Measurements from ENCODE around the gene C2CD3.
A peak's percentile ranks its signal among the peaks of the same experiment; 100 is the strongest.

The C2CD3 gene

DNA sequence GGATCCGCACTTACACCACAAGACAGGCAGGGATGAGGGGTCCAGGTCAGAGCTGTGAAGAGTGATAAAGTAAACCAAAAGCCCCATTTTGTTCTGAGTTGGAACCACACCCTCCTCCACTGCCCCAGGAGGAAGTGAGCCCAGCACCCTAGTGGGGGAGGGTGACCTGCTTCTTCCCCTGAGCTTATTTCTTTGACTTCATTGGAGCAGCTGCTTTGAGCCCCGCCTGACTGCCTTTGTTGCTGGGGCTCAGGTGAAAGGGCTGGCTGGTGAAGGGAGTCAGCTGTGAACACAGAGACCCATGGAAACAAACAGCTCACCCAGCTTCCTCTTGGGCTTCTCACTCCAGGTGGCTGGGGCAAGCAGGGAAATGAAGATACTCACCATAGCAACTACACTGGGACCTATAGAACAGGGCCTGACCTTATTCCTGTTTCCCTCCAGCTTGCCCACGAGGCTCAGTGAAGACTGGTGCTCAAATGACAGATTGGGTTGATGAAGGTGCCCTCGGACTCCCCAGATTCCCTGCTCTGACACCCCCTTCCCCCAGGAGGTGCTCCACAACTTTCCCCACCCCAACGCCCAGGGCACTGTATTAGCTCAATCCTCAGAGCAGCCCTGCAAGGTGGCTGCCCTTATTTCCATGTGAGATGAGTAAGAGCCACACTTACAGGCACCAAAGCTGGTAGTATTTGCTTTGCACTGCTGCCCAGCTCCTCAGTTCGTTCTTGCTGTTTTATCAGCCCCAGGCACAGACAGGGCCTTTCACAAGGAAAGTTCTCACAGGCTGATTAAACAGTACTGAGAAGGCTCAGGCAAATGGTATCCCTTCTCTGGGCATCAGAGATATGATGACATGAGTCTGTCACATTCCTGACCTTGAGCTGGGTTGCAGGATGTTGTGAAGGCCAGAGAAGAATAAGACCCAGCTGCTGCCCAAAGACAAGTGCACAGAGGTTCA is 190.5 kb downstream of the C2CD3 start:
- peak; percentile 91 for DNase-seq (ENCODE audit: low spot score)

DNA sequence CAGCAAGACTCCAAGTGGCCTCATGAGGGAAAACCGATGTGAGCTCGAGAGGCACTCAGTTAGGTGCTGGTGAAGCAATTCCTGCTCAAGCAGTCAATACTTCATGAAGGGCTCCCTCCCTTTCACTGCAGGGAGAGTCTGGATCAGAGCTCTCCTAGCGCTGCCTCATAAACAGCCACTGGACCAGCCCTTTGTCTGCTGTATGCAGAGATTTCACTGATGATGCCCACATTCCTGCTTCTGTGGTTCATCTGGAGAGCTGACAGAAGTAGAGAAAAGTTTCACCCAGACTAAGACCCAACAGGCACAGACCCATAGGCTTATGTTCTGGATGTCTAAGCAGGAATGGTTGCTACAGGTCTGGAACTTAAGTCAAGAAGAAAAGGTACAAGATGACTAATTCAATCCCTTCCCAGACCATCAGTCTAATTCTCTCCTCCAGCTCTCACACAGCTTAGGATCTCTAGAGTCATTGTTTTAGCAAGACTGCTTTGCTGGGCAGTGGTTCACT is 192.2 kb downstream of the C2CD3 start:
- DNase-seq (ENCODE audit: low spot score): no peak

DNA sequence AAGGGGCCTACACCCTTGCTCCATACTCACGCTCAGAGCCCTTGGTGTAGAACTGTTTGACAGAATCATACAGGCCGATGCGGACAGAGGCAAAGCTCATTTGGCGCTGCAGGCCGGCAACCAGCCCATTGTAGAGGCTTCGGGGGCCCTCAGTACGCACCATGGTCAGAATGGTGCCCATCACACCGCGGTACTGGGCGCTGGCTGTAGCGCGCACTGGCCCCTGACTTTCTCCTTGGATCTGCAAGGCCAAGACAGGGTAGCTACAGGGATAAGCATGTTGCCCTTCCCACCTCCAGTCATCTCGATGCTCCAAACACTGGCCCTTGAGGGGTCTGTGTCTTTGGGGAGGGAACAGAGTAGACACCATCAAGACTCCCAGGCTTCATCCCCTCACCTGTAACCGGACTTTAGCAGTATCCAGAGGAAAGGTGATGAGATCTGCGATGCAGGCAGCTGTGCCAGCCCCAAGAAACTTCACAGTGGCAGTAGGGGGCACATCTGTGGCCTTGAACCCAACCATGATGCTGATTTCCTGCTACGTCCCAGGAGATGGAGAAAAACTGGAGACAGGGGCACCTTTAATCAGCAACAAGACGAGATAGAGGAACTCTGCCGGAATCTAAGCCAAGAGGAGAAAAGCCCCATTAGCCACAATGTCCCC is 192.8 kb downstream of the C2CD3 start:
- DNase-seq (ENCODE audit: low spot score): no peak

DNA sequence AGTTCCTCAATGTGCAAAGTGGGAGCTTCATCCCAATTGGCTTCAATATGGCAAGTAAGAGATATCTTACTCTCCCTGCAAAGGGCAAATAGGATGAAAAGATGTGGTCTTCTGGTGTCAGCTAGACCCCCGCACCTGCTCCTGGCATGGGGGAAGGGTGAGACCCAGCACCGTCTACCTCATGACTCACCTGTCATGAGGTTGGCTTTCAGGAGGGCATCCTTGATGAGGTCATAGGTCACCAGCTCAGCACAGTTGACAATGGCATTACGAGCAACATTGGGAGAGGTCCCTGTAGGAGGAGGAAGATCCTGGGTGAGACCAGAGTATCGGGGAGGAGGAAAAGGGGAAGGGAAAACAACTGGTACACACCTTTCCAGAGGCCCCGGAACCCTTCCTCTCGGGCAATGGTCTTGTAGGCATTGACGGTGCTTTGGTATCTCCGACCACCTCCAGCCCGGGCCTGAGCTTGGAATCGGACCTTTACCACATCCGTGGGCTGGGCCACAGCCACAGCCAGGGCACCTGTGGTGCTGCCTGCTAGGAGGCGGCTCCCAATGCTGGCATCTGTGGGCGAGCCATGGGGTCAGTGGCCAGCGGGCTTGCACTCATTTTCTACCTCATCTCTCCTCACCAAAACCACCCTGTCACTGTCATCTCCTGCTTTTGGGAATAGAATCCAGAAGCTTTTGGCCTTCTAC is 194.2 kb downstream of the C2CD3 start:
- no peak for DNase-seq (ENCODE audit: low spot score)

DNA sequence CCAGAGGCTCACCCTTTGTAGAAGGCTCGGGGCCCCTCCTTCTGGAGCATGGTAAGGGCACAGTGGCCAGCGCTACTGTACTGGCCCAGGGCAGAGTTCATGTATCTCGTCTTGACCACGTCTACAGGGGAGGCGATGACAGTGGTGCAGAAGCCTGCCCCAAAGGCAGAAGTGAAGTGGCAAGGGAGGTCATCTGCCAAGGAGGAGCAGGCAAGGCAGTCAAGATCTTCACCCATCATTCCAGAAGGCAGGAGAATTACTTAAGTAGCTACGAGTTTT is 195.4 kb downstream of the C2CD3 start:
- no peak for DNase-seq (ENCODE audit: low spot score)

DNA sequence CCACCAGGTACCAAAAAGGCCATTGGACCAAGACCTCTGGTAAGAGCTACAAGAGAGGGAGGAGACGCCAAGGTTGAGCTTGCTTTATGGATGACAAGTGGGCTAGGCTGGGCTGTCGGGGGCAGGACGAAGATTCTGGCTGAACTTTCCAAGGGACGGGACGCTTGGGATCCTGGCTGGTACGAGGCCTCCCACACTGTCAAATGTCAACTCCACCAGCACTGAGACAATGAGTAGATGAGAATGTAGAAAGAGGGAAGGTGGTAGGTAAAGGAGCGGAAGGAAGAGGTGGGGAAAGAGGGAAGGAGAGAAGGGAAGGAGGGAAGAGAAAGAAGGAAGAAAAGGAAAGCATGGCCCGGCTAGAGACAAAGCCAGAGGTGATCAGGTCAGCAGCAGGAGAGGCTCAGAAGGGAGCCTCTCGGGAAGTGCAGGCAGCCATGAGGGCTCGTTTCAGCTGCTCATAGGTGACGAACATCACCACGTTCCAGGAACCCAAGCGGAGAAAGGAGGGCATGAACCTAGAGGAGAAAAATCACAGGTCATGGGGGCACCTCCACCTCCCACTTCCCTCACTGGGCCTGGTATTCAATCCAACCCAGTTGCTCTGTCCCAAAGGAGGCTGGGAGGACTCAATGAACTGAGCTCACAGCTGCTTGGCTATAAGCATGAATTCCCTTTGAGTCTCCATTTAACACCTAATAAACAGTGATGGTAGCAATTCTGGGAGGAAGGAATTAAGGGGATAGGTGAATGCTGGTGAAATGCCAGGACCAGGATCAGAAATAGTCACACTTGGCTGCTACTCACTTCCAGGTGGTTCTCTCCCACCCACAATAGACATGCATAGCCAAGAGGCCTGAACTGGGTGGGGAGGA is 196.0 kb downstream of the C2CD3 start:
- no peak for DNase-seq (ENCODE audit: low spot score)

DNA sequence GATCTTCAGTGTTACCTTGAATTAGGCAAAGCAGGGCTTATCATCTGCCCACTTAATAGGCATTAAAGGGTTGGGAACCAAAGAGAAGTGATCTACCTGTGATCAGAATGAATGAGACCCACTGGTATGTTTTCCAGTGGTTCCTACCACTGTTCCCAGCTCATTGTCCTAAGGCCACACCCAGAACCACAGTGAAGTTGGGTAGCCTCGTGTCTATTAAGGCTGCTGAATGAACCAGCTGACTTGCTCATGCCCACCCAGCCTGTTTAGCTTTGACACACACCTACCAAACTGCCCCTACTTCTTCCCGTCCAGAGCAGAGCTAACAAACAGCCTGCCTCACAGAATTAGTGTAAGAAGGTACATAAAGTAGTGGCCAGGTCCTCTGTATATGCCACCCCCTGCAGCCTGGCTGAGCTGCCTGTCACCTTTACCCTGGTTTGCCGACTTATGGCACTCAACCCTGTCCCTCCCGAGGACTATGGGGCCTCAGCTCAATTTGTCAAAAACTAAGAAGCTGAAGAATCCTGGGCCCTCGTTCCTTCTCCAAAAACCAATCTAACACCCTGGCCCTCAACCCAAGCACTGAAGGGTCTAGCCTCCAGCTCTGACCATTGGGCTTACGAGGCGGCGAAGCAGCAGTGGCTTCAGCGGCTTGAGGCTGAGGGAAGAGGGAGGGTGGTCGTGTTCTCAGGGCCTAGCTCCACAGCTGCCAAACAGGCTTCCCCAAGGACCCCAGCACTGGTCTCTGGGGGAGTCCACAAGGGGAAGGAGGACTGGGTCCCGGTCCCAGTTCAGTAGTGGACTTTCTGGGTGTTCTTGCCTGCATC is 198.0 kb downstream of the C2CD3 start:
- no peak for DNase-seq (ENCODE audit: low spot score)

DNA sequence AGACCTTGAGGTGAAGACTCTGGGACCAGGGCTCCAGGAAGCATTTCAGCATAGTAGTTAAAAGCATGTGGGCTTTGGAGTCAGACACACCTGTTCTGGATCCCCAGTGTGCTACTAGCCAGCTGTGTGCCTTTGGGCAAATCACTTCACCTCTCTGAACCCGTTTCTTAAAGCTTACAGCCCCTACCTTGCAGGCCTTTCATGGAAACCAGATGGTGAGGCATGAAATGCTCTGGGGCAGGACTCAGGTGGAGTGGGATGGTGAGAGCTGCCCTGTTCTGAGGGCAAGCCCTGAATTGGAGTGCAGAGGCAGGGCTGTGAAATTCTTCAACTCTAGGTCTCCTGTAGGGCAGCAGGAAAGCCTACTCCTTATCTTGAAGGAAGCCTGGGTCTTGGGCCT is 198.6 kb downstream of the C2CD3 start:
- DNase-seq (ENCODE audit: low spot score): no peak

DNA sequence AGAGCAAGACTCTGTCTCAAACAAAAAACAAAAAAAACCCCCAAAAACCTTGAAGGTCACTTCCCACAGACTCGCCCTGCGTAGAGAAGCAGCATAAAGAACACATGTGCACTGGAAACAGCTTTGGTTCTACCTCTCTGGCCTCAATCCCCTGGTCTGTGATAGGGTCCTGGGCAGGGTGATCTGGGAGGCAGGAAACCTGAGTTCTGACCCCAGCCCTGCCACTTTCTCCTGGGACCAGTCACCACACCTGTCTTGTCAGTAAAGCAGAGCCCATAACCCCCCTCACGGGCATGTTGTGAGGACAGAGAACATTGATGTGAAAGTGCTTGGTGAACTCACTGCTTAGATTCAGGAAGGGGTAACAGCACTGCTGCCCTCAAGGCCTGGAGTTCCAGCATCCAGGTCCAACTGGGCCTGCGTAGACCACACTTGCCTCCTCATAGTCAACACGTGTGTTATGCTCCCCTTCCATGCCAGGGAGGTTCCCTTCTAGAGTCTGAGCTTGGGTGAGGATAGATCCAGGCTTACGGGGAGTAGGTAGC is 199.6 kb downstream of the C2CD3 start:
- peak; percentile 40 for DNase-seq (ENCODE audit: low spot score)

DNA sequence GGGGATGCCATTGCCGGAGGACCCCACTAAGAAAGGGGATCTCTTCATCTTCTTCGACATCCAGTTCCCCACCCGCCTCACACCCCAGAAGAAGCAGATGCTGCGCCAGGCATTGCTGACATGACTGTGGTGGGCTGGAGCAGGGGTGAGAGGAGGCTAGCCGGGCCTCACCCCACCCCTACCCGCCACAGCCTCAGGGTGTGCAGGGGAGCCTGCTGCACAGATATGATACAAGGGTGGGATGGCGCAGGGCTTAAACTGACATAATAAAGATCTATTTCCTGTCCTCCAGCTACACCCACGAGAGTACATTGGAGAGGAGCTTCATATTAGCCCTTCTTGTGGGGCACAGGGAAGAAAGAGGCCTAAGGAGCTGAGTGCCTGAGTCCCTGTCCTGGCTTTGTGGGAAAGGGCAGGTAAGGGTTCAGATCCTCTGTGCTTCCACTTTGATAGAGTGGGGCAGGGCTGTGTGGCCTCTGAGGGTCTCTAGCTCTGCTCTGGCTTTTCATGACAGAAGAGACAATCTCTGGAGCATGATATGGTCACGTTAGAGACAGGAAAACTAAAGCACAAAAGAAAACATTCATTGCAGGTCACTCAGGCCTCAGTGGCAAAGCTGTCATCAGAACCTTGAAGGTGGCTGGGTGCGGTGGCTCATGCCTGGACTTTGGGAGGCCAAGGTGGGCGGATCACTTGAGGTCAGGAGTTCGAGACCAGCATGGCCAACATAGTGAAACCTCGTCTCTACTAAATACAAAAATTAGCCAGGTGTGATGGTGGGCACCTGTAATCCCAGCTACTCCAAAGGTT is 200.6 kb downstream of the C2CD3 start:
- DNase-seq (ENCODE audit: low spot score): peak; percentile 68

DNA sequence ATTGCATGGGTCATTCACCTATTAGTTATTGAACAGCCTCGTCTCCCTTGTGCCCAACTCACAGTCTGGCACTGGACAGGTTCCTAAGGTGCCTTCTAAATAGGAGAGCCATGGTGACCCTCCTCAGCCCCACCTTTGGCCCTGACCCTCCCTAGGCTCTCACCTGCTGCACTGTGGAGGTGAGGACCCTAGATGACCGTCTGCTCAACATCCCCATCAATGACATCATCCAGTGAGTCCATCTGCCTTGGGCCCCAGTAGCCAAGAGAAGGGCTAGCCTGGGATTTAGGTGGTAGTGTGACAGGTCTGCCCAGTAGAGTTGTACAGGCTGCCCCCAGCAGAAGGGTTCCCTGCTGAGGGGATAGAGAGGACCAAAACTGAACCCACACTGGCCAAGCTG is 201.7 kb downstream of the C2CD3 start:
- peak; percentile 30 for DNase-seq (ENCODE audit: low spot score)

DNA sequence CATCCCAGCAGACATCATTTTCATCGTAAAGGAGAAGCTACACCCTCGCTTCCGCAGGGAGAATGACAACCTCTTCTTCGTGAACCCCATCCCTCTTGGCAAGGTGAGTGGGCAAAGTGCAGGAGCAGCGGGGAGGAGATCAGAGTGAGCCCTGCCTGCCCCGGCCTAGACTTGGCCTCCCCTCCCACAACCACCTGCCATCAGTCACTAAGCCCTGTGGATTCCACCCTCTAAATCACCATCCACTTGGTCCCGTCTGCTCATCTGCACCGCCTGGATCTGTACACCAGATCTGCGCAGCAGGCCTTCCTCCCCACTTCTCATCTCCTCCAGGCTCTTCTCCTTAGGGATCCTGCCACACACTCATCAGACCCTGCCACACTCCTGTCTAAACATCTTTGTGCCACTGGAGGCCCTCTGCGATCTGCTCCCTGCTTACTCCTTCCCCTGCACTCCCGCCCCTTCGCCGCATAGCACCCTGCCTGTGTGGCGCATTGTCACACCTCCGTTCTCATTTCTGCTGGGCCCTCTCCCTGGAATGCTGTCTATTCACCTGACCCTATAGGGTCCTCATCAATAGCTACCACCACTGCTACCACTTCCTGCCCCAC is 202.3 kb downstream of the C2CD3 start:
- DNase-seq (ENCODE audit: low spot score): peak; percentile 34

DNA sequence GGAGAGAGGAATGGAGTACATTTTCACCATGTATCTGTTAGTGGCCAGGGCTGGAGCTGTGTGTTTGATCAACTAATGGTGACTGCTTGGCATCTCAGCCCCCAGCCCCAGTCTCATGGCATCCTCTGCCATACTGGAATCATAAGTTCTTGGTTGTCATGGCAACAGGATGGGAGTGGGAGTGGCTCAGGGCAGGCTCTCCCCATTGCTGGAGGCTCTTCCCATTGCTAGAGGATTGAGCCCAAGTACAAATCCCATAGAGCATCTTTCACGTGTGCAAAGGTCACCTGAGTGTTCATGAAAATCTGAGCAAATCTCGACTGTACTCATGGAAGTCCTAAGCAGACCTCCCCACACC is 205.1 kb downstream of the C2CD3 start:
- DNase-seq (ENCODE audit: low spot score): no peak

DNA sequence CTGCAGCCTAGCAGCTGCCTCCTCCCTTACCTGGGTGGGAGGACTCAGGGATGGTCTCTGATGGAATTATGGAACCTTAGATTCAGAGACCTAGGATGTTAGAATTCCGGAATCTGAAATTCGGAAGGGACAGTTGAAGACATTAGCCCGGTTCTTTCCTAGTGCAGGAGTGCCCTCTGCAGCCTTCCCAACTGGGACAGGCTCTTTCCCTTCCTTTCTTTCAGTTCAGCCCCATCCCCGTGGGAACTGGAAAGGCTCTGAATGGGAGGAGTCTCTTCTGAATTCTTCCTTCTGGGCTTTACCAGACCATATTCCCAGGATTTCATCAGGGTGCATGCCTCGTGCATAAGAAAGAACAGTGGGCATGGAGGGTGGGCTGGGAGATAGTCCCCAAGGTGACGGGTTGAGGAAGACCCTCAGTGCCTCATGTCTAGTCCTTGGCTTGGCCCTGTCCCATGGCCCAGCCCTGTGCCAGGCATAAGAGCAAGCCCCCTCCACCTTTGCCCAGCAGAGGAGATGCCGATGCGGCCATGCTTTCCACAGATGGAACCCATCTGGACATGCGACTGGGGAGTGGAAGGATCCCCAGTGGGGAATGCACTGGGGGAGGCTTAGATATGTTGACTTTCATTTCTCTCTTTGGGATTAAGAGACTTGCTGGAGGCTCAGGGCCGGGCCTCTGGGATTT is 205.6 kb downstream of the C2CD3 start:
- no peak for DNase-seq (ENCODE audit: low spot score)

DNA sequence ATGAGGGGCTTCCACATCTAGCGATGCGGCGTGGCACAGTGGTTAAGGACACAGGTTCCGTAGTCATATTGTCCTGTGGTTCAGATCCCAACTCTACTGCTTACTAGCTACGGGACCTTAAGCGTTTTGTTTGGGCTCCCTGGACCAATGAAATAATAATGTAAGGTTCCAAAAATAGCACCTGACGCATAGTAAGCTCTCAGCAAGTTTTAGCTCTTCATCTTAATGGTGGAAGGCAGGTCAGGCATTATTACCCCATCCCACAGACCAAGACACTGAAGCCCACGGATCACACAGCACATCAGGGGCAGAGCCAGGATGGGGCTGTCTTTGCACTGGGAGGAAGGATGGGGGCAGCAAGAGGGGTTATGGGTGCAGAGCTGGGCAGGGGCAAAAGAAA is 206.9 kb downstream of the C2CD3 start:
- DNase-seq (ENCODE audit: low spot score): no peak
